SK-MEL-5 (cell line): Measurements from ENCODE around the gene ANKIB1. TPM values are rescaled to one million over a fixed set of nuclear protein-coding genes. Genes with fewer than 3 reads are reported as not detected.
"Not testable (repeated sequence)": the region's sequence is repeated elsewhere in the genome, so short reads cannot be mapped to it uniquely, and the experiment has no call there.

Experiments used
- DNase-seq: peaks from one replicate; pipeline ENCODE4 v3.0.0-alpha.2; 2016; ENCODE audit warnings: low read depth, low spot score
- in situ Hi-C: cut with HindIII; loops from 2 replicates; pipeline ENCODE4 v1.10.0; 2016; ENCODE audit warnings: low sequenced_read_pairs, high pct_unique_total_duplicates, low pct_unique_long_range_greater_than_20kb
- polyA plus RNA-seq, 2 experiments: library from polyadenylated mRNA; depleted of rRNA; stranded (reverse); fragments of >200 nt; gene quantifications; 2 replicates each; pipeline ENCODE4 v1.2.3, GENCODE V29; 2015
- total RNA-seq: library from RNA; depleted of rRNA; stranded (reverse); fragments of >200 nt; shearing (Covaris generic); gene quantifications from 2 replicates; pipeline ENCODE4 v1.2.3, GENCODE V29; 2014; rRNA removed

Gene ANKIB1
- 35.4 and 37.7 TPM in 2 replicates for total RNA-seq
- 26.1 and 34.9 TPM in 2 replicates for polyA plus RNA-seq (2015; cell fraction: cytosol; rRNA removed)
- 90.2 and 101 TPM in 2 replicates for polyA plus RNA-seq (2015; cell fraction: nucleus; rRNA removed)

GRCh38 chr7:92245487-92246359, at the start of gene ANKIB1, which contains the start of gene KRIT1:
ANKIB1 (plus strand) TSS chr7:92245974; CDS start chr7:92294979, 49,005 bp downstream.
KRIT1 (minus strand) TSS chr7:92245914; CDS start chr7:92242135, 3,779 bp downstream.
- peak; percentile 86 for DNase-seq
- in situ Hi-C loops: no loop called here

GRCh38 chr7:92200791-92201190, 45.0 kb upstream of the ANKIB1 start:
- DNase-seq: no peak
- in situ Hi-C loops: no loop called here

DNA sequence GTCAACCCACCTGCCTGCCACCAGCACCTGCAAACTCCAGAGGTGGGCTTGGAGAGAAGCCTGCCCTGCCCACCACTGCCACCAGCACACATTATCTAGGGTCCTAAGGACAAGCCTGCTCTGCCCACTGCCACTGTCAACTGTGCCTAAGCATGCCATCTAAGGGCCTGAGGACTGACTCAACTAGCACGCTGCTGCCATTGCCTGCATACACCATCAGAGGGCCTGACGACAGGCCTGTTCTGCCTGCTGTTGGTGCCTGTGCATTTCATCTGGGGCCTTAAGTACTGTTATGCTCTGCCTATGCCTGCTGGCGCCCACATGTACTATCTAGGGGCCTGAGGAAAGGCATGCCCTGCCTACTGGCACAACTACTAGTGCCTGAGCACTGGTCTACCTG, 39.8 kb upstream of the ANKIB1 start:
- no peak for DNase-seq
- in situ Hi-C loops: no loop called here

- in situ Hi-C loops: no loop called here
- DNase-seq: no peak
These were observed 39.1 kb upstream of the ANKIB1 start for GRCh38 chr7:92206672-92207071.

- no peak for DNase-seq
- in situ Hi-C loops: no loop called here
These were observed 24.0 kb upstream of the ANKIB1 start for GRCh38 chr7:92221766-92222165.

DNA sequence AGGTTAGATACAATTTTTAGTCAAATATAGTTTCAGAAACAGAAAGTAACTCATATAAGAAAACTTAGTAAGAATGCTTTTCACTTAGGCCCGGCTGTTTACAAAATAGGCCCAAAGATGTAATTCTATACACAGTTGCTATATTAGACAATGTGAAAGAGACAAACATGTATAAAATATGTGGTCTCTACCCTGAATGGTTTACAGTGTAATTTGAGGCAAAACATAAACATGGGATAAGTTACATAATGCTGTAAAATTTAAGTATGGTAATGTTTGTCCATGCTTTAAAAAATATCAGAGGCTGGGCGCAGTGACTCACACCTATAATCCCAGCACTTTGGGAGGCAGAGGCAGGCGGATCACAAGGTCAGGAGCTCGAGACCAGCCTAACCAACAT, 18.8 kb upstream of the ANKIB1 start:
- in situ Hi-C loops: no loop called here
- DNase-seq: no peak

GRCh38 chr7:92228100-92228499, 17.7 kb upstream of the ANKIB1 start:
- in situ Hi-C loops: no loop called here
- no peak for DNase-seq

GRCh38 chr7:92228742-92229141, 17.0 kb upstream of the ANKIB1 start:
- in situ Hi-C loops: no loop called here
- no peak for DNase-seq

DNA sequence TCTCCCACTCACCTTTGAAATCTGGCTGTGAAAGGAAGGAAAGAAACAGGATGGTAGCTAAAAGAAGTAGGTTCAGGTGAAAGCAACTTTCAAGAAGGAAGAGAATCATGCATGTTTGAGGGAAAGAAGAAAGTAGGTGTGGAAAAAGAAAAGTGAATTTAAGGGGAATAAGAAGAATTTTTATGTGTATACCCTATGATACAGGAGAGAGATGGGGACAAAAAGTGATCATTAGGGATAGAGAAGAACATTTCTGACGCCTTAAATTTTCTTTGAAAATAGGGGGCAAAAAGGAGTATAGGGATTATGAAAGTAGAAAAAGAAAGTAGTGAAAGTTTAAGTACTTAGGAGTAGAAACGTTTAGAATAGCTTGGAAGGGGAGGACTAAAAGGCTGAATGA, 15.2 kb upstream of the ANKIB1 start:
- DNase-seq: no peak
- in situ Hi-C loops: no loop called here

DNA sequence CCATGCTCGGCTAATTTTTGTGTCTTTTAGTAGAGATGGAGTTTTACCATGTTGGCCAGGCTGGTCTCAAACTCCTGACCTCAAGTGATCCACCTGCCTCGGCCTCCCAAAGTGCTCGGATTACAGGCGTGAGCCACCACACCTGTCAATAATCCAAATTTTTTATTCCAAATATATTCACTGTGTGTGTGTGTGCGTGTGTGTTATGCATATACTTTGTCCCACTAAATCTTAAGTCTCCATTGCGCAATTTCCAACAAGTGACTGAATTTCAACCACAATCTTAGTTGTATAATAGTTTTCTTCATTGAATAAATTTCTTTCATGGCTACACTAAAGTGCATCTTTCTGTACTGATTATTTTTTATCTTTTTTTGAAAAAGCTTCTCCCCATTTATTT, 2.8 kb upstream of the ANKIB1 start:
- no peak for DNase-seq
- in situ Hi-C loops: no loop called here

GRCh38 chr7:92244808-92245486, 827 bp upstream of the ANKIB1 start:
- in situ Hi-C loops: no loop called here
- DNase-seq: no peak

DNA sequence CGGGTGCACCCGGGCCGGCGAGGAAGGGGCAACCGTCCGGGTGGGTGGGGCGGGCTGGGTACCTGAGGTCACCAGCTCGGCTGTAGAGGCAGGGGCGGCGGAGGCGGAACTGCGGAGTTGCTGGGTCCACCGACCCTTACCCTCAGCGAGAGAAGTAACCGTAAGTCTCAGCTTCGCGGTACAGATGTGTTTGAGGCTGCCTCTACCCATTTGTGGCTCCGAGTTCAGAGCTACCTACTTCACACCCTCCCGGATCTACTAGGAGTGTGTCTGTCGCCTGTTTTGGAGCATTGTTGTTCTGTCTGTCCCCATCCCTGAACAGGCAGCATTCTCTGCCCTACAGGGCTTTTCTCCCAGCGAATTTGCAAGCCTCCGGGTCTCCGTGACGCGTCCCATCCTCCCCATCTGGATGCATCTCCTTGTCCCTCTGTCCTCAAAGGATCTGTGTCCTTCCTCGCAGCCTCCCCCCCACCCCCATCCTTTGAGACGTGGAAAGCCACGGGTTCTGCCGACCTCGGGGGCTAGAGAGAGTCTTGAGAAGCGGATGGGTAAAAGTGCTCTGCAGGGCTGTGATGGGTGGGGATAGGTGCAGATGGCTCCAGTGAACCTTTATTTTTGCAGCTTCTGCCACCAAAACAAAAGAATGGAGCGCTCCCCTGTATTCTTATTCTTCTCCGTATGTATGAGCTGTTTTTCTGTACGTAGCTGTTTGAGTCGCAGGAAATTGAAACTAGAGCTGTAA, 757 bp downstream of the ANKIB1 start:
- peak; percentile 32 for DNase-seq

GRCh38 chr7:92250603-92251002, 4.8 kb downstream of the ANKIB1 start:
- in situ Hi-C loops: no loop called here

More for the DNA sequence above, 757 bp downstream of the ANKIB1 start:
- in situ Hi-C loops: no loop called here

GRCh38 chr7:92251181-92251580, 5.4 kb downstream of the ANKIB1 start:
- in situ Hi-C loops: no loop called here
- DNase-seq: peak; percentile 40

More at GRCh38 chr7:92250603-92251002, 4.8 kb downstream of the ANKIB1 start:
- no peak for DNase-seq

DNA sequence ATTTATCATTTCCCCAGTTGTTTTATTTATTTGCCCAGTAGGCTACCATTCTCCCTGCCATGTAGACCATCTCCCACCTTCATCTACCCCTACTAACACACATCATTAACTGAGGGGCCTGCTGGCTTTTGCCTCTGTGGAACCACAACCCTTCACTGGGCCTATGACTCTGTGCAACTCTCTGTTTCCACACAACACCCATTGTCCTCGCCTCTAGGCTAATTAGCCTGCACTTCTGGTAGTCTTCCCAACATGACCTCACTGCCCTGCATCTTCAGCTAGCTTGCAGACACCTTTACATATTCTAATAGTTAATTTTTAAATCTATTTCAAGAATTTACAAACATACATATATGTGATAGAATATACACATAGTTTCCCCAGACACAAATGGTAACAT, 7.5 kb downstream of the ANKIB1 start:
- in situ Hi-C loops: no loop called here
- DNase-seq: no peak

- in situ Hi-C loops, DNase-seq: not testable (repeated sequence)
These were observed 9.0 kb downstream of the ANKIB1 start for GRCh38 chr7:92254800-92255199.

DNA sequence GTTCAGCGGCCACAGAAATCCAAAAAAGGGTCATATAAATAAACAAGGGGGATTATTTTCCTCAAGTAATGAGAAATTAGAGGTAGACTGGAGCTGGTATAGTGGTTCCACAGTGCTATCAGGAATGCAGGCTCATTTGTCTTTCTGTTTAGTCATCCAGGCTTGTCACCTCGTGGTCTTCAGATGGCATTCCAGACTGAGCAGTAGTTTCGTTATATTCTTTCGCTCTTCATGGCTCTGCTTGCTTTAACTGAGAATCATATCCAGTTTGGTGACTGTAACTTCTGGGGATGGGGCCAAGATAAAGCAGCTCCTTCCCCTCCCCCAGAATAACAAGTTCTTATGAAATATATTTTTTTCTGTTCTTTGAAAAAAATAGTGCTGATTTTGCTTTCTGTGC, 9.5 kb downstream of the ANKIB1 start:
- in situ Hi-C loops: no loop called here
- DNase-seq: no peak

DNA sequence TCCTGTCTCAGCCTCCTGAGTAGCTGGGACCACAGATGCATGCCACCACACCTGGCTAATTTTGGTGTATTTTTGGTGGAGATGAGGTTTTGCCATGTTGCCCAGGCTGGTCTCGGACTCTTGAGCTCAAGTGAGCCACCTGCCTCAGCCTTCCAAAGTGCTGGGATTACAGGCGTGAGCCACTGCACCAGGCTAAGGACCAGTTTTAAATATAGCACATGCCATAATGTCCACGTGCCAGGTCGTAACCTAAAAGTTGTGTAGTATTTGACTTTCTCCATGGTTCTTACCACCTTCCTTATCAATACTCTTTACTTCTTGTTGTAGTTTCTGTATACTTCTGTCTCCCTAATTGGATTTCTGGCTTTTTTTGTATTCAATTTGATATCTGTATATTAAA, 13.3 kb downstream of the ANKIB1 start:
- in situ Hi-C loops: no loop called here
- DNase-seq: no peak
